ENCODE data around the gene PLA2G2F.
A peak's percentile ranks its signal among the peaks of the same experiment; 100 is the strongest.

Gene PLA2G2F

GRCh38 chr1:20138961-20139550 lies at the start of gene PLA2G2F:
TSS of gene PLA2G2F (plus strand) at chr1:20139323. CDS start at chr1:20139428, 105 bp downstream.
- DNase-seq (ENCODE audit: low spot score) = no peak

- DNase-seq (ENCODE audit: low spot score) = no peak
Measured at GRCh38 chr1:20089328-20090077, 49.6 kb upstream of the PLA2G2F start.

- DNase-seq (ENCODE audit: low spot score) = no peak
Measured at GRCh38 chr1:20090119-20090518, 49.0 kb upstream of the PLA2G2F start.

GRCh38 chr1:20090641-20091040 lies 48.5 kb upstream of the PLA2G2F start:
- DNase-seq (ENCODE audit: low spot score) = no peak

- DNase-seq (ENCODE audit: low spot score) = no peak
Measured at GRCh38 chr1:20093303-20093702, 45.8 kb upstream of the PLA2G2F start.

GRCh38 chr1:20093940-20094391 lies 45.2 kb upstream of the PLA2G2F start:
- no peak for DNase-seq (ENCODE audit: low spot score)

GRCh38 chr1:20095564-20096434 lies 43.3 kb upstream of the PLA2G2F start:
- DNase-seq (ENCODE audit: low spot score) = no peak

- DNase-seq (ENCODE audit: low spot score) = no peak
Measured at GRCh38 chr1:20096840-20097447, 42.2 kb upstream of the PLA2G2F start.

- no peak for DNase-seq (ENCODE audit: low spot score)
Measured at GRCh38 chr1:20099533-20099932, 39.6 kb upstream of the PLA2G2F start.

- peak; percentile 23 for DNase-seq (ENCODE audit: low spot score)
Measured at GRCh38 chr1:20100632-20101355, 38.3 kb upstream of the PLA2G2F start.

- DNase-seq (ENCODE audit: low spot score) = no peak
Measured at GRCh38 chr1:20102875-20103274, 36.2 kb upstream of the PLA2G2F start.

GRCh38 chr1:20105856-20106255 lies 33.3 kb upstream of the PLA2G2F start:
- DNase-seq (ENCODE audit: low spot score) = no peak

- DNase-seq (ENCODE audit: low spot score) = no peak
Measured at GRCh38 chr1:20107351-20107750, 31.8 kb upstream of the PLA2G2F start.

- DNase-seq (ENCODE audit: low spot score) = no peak
Measured at GRCh38 chr1:20107796-20108195, 31.3 kb upstream of the PLA2G2F start.

- no peak for DNase-seq (ENCODE audit: low spot score)
Measured at GRCh38 chr1:20108366-20109123, 30.6 kb upstream of the PLA2G2F start.

GRCh38 chr1:20109223-20109856 lies 29.8 kb upstream of the PLA2G2F start:
- DNase-seq (ENCODE audit: low spot score) = no peak

GRCh38 chr1:20110679-20111078 lies 28.4 kb upstream of the PLA2G2F start:
- no peak for DNase-seq (ENCODE audit: low spot score)

GRCh38 chr1:20111452-20111851 lies 27.7 kb upstream of the PLA2G2F start:
- no peak for DNase-seq (ENCODE audit: low spot score)

- no peak for DNase-seq (ENCODE audit: low spot score)
Measured at GRCh38 chr1:20112279-20113000, 26.7 kb upstream of the PLA2G2F start.
